Stimulated activated naive B cell treated with anti-CD40 and anti-IgM and Interleukin-4, amounts not matched to agents 10 μg/mL and 1 μg/mL and 100 μg/mL, for 72 hours (primary cell): ENCODE data around the gene RHOT2.

ENCODE experiments used
- ATAC-seq, 2 donors: fragments of 150-1000 bp; cut with Tn5 transposase; replicated peaks; 2 replicates each; pipeline ENCODE4 v1.10.0; 2021; ENCODE audit warnings: moderate library complexity in 1 of 2
- DNase-seq: peaks from one replicate; pipeline ENCODE4 v3.0.0; 2021
- H3K27ac Mint-ChIP-seq: one replicate; pipeline ENCODE4 v1.8.0; 2022; ENCODE audit warnings: mild to moderate bottlenecking, mixed read lengths
- H3K27me3 Mint-ChIP-seq, 2 donors: one replicate each; pipeline ENCODE4 v1.8.0; 2022; ENCODE audit warnings: mixed read lengths in 2 of 2
- H3K36me3 Mint-ChIP-seq, 2 donors: one replicate each; pipeline ENCODE4 v1.8.0; 2022; ENCODE audit warnings: mixed read lengths in 2 of 2, mild to moderate bottlenecking in 1 of 2
- H3K4me1 Mint-ChIP-seq, 2 donors: one replicate each; pipeline ENCODE4 v1.8.0; 2022; ENCODE audit warnings: mixed read lengths in 2 of 2, mild to moderate bottlenecking in 1 of 2
- H3K4me3 Mint-ChIP-seq, 2 donors: one replicate each; pipeline ENCODE4 v1.8.0; 2022; ENCODE audit warnings: mild to moderate bottlenecking in 2 of 2, mixed read lengths in 2 of 2, moderate library complexity in 1 of 2
- H3K9me3 Mint-ChIP-seq, 2 donors: one replicate each; pipeline ENCODE4 v1.8.0; 2022; ENCODE audit warnings: mixed read lengths in 2 of 2, mild to moderate bottlenecking in 1 of 2

RHOT2 gene

DNA sequence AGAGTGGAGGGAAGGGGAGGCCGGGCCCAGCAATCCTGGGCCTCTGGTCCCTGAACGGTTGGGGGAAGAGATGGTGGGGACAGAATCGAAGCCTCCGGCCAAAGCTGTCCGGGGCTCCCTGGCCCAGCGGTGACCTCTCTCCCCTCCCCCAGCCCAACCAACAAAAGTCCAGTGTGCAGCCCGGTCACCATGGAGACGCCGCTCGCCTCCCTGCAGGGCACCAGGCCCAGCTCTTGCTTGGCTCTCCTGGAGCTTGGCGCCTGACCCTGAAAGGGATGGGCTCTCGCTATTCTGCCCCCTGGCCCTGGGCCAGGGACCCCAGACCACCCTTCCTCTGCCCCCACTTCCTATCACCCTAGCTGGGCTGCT is 48.3 kb downstream of the RHOT2 start:
- peaks cover 15 to 35% of the 10 kb centered on the region in 2 donors for H3K4me1 Mint-ChIP-seq
- H3K27me3 Mint-ChIP-seq: peaks cover 14 to 30% of the 10 kb centered on the region in 2 donors
- no peaks in the 10 kb centered on the region for H3K9me3 Mint-ChIP-seq
- peak overlapping the region; percentile 66 for H3K27ac Mint-ChIP-seq
- DNase-seq (no peak), ATAC-seq (no peak)
- no peaks in the 10 kb centered on the region for H3K36me3 Mint-ChIP-seq
- H3K4me3 Mint-ChIP-seq: peak overlapping the region; percentile 59 to 72

DNA sequence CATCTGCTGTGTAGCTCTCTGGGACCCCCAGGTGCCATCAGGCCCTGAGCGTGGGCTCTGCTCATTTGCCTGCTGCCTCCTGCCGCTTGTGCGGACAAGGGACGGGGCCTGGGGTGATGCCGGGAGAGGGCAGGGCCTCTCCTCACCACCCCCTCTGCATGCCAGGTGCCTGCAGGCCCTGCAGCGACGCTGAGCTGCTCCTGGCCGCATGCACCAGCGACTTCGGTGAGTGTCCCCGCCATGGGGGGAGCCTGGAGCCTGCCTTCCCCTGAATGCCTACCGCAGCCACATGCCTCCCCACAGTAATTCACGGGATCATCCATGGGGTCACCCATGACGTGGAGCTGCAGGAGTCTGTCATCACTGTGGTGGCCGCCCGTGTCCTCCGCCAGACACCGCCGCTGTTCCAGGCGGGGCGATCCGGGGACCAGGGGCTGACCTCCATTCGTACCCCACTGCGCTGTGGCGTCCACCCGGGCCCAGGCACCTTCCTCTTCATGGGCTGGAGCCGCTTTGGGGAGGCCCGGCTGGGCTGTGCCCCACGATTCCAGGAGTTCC is 48.9 kb downstream of the RHOT2 start:
- ATAC-seq: no peak
- Mint-ChIP-seq H3K27me3 (peaks cover 14 to 24% of the 10 kb centered on the region in 2 donors), H3K4me1 (peaks cover 15 to 37% of the 10 kb centered on the region in 2 donors), H3K4me3 (no peak overlapping the region), H3K27ac (no peak overlapping the region), H3K9me3 (no peaks in the 10 kb centered on the region), H3K36me3 (no peaks in the 10 kb centered on the region)
- DNase-seq: no peak

DNA sequence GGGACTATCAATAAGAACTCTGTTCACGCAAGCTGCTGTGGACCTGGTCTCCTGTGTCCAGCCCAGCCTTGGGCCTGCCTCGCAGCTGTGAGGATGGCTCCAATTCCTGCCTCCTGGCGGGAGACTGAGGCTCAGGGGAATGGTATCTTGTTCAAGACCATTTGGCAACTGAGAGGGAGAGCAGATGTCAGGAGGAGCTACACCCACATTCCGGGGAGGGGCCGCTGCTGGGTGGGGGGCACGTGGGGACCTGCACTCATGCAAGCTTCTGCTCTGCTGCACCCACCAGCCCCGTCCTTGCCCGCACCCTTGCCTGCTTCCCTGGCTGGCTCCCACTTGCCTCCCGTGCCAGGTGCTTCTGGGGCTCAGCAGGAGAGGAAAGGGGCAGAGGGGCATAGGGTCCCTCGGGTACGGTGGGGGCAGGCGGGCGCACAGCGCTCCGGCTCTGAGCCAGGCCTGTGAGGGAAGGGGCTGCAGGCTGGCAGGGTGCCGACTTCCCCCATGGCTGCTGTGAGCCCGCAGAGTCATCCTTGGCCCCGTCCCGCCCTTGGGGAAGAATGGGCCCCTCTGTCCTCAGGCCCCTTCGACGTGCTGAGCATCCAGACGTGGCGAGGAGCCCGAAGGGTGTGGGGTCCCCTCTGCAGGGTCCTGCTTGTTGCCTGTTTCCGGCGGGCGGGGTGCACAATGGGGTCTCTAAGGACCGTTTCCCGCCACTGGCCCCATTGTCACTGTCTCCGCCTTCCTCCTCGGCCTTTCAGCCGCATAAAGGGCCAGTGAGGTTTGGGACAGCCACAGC is 49.7 kb downstream of the RHOT2 start:
- Mint-ChIP-seq H3K4me1 (peaks cover 15 to 45% of the 10 kb centered on the region in 2 donors), H3K27me3 (peaks cover 12 to 22% of the 10 kb centered on the region in 2 donors), H3K36me3 (peaks cover 0 to 1% of the 10 kb centered on the region in 2 donors), H3K4me3 (no peak overlapping the region), H3K27ac (no peak overlapping the region), H3K9me3 (no peaks in the 10 kb centered on the region)
- no peak for DNase-seq
- ATAC-seq: no peak

DNA sequence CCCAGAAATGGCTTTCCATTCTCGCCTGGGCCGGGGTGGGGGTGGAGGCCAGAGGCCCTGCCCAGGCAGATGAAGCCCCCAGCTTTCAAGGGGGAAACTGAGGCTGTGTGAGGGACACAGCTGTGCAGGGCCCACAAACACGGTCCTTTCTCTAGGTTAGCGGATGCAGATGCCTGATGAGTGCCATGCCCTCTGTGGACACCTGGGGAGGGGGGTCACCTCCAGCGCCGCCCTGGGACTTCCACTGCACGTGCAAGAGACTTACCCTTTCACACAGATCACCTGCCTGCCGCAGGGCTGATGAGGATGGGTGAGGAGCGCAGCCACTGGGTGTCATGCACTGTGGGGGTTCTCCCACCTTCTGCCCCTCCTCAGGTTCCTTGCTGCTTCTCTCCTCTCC is 50.5 kb downstream of the RHOT2 start:
- Mint-ChIP-seq H3K27ac (no peak overlapping the region), H3K27me3 (peaks cover 9 to 18% of the 10 kb centered on the region in 2 donors), H3K4me1 (peaks cover 20 to 50% of the 10 kb centered on the region in 2 donors), H3K36me3 (peaks cover 0 to 6% of the 10 kb centered on the region in 2 donors), H3K4me3 (no peak overlapping the region), H3K9me3 (no peaks in the 10 kb centered on the region)
- no peak for DNase-seq
- no peak for ATAC-seq

DNA sequence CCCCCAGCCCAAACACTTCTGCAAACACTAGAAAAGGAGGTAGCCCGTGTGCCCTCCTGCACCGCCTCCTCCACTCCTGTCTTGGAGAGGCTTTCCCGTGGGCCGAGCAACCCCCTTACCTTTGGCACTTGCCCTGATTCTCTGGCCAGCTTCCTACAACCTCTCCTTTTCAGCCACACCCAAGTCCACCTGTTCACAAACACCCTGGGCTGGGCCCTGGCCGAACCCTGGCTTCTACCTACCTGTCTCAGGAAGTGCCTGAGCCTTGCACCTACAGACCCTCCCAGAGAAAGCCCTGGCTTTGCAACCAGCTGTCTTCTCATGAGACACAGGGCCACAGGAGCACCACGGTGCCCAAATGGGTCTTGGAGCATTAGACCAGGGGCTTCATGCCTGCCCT is 51.0 kb downstream of the RHOT2 start:
- Mint-ChIP-seq H3K36me3 (peaks cover 0 to 6% of the 10 kb centered on the region in 2 donors), H3K27me3 (peaks cover 8 to 17% of the 10 kb centered on the region in 2 donors), H3K4me1 (peaks cover 23 to 56% of the 10 kb centered on the region in 2 donors), H3K9me3 (no peaks in the 10 kb centered on the region), H3K4me3 (peak overlapping the region; percentile 60 to 94), H3K27ac (no peak overlapping the region)
- ATAC-seq (no peak), DNase-seq (no peak)

DNA sequence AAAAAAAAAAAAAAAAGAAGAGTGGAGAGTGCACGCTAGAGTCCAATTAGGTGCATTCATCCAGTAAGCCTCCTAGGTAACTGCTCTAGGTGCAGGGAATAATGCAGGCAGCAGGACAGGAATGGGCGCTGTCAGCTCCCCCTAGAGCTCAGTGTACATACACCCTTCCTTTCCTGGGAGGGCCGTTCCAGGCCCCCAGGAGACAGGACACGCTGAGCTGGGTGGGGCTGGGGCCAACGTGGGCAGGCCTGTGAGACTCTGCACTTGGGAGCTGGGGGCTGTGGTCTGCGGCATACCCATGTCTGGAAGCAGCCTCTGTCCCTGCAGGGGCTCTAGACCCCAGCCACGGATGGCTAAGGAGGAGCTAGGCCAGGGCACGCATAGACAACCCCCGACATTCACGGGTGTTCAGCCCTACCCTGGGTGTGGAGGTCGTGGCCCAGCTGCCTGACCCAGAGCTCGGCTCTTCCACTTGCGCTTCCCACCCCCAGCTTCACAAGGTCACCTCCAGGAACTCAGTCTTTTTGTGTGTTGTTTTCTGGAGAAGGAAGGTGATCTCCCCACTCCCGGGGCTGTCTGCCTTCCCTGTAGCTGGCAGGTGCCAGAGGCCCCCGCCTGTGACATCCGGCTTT is 52.0 kb downstream of the RHOT2 start:
- peaks cover 5 to 9% of the 10 kb centered on the region in 2 donors for H3K27me3 Mint-ChIP-seq
- ATAC-seq: peak in 1 of 2 donors; percentile 0

DNA sequence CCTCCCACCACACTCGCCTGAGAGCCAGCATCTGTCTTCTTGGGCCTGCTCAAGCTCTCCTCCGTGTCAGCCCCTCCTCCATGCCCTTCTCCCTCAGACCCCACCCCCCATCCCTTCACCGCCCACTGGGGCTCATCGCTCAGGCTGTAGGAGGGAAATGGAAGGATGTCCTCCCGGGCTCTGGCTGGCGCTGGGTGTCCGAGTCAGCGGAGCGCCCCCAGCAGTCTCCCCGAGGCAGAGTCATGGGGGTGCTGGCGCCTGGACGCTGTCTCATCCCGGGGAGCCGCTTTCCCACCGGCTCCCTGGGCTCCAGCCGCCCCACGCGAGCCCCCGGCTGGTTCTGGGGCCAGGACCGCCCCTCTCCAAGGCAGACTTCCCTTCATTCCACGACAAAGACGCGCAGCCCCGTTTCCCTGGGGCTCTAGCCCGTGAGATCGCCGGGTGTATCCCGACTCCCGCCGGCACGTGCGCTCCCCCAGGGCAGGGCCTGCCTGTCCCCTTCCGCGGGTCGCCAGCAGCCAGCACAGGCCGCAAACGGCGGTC is 52.6 kb downstream of the RHOT2 start:
- Mint-ChIP-seq H3K27me3 (peaks cover 5 to 9% of the 10 kb centered on the region in 2 donors), H3K9me3 (no peaks in the 10 kb centered on the region), H3K4me1 (peaks cover 23 to 52% of the 10 kb centered on the region in 2 donors), H3K36me3 (peaks cover 0 to 6% of the 10 kb centered on the region in 2 donors), H3K27ac (peak overlapping the region; percentile 92), H3K4me3 (peak overlapping the region; percentile 87 to 94)
- peak; percentile 50 to 55 for ATAC-seq
- DNase-seq: peak; percentile 50

More for the DNA sequence above, 52.0 kb downstream of the RHOT2 start:
- peaks cover 0 to 6% of the 10 kb centered on the region in 2 donors for H3K36me3 Mint-ChIP-seq
- peaks cover 23 to 50% of the 10 kb centered on the region in 2 donors for H3K4me1 Mint-ChIP-seq
- H3K27ac Mint-ChIP-seq: peak overlapping the region; percentile 92
- DNase-seq: no peak
- peak overlapping the region; percentile 87 to 94 for H3K4me3 Mint-ChIP-seq
- no peaks in the 10 kb centered on the region for H3K9me3 Mint-ChIP-seq

DNA sequence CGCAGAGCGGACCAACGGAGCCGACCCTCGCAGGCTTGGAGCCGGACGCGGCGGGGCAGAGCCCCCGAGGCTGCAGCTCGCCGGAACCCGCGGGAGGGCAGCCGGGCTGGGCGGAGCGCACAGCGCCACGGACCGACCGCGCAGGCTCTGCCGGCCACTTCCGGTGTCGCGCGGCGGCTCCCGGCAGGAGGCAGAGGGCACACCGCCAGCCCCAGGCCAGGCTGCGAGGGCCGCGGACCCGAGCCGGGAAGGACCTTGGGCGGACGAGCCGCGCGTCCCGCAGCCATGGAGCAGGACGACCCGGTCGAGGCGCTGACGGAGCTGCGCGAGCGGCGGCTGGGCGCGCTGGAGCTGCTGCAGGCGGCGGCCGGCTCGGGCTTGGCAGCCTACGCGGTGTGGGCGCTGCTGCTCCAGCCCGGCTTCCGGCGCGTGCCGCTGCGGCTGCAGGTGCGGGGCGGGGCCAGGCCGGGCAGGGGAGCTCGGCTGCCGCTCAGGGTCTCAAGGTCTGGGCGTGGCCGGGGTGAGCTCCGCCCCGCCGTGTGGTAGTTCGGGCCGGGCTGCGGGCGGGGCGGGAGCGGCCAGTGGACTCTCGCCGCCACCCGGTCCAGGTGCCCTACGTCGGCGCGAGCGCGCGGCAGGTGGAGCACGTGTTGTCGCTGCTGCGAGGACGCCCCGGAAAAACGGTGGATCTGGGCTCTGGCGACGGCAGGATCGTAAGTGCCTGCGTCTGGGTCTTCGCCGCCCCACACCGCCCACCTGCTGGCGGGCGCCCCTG is 53.2 kb downstream of the RHOT2 start, which contains the start of gene ANTKMT:
Gene ANTKMT (plus strand): TSS at position 157 of the 775 bp plus-strand sequence. CDS start 129 bp downstream, at position 286.
- peak; percentile 82 to 86 for ATAC-seq
- peaks cover 0 to 6% of the 10 kb centered on the region in 2 donors for H3K36me3 Mint-ChIP-seq
- peaks cover 4 to 6% of the 10 kb centered on the region in 2 donors for H3K27me3 Mint-ChIP-seq
- H3K4me1 Mint-ChIP-seq: peaks cover 23 to 56% of the 10 kb centered on the region in 2 donors
- H3K27ac Mint-ChIP-seq: peak within 1 kb of the TSS; percentile 92
- H3K4me3 Mint-ChIP-seq: peak within 1 kb of the TSS; percentile 87 to 94
- no peaks in the 10 kb centered on the region for H3K9me3 Mint-ChIP-seq
- peak; percentile 86 for DNase-seq

DNA sequence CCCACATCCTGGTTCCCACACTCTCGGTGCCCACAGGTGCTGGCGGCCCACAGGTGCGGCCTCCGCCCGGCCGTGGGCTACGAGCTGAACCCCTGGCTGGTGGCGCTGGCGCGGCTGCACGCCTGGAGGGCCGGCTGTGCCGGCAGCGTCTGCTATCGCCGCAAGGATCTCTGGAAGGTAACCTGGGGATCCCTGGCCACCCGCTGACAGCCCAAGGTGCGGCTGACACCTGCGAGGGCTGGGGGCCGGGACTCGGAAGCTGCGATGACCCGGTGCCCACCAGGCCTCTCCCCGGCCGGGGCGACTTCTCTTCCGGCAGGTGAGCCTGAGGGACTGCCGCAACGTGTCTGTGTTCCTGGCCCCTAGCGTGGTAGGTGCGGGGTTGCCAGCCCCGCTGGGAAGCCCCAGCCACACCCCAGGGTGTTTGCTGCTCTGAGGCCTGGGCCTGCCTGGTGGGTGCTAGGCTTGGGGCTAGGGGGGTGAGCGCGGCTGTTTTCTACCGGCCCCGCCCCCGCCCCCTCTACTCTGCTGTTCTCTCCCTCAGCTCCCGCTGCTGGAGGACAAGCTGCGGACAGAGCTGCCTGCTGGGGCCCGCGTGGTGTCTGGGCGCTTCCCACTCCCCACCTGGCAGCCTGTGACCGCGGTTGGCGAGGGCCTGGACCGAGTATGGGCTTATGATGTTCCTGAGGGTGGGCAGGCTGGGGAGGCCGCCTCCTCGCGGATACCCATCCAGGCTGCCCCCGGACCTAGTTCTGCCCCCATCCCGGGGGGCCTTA is 54.0 kb downstream of the RHOT2 start:
- ATAC-seq (no peak), DNase-seq (no peak)
- H3K9me3 Mint-ChIP-seq: no peaks in the 10 kb centered on the region
- H3K36me3 Mint-ChIP-seq: peaks cover 0 to 6% of the 10 kb centered on the region in 2 donors
- no peaks in the 10 kb centered on the region for H3K27me3 Mint-ChIP-seq
- peaks cover 20 to 56% of the 10 kb centered on the region in 2 donors for H3K4me1 Mint-ChIP-seq
- peak overlapping the region; percentile 47 for H3K27ac Mint-ChIP-seq
- H3K4me3 Mint-ChIP-seq: peak overlapping the region; percentile 50 to 94

DNA sequence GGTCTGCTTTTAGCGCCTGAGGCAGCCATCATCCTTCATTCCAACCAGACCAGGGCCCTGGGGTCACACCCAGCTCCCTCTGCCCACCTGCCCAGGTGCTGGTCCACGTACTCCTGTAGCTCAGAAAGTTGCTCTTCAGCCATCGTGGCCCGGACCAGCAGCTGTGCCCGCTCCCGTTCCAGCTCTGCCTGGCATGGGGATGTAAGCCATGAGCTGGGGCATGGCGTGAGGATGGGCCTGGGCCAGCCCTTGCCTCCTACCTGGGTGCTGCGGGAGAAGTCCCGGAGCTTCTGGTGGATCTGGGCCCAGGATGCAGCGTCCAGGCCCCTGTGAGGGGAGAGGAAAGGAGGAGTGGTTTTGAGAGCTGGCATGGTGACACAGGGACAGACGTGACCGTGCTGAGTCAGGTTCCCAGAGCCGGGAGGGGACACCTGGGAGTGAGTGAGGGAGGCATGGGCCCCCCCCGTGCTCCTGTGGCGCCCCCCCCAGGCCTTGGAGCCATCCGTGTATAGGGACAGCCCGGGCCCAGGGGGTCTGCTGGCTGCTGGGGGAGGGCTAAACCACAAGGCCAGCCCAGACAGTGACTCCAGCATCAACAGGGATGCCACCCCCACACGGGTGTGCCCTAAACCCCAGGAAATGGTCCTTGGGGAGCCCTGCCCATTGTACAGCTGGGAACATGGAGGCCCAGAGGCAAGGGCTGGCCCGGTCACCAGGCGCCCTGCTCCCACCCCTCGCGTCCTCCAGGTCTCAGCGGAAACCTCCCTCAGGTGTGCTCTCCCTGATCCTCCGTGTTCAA is 55.1 kb downstream of the RHOT2 start:
- no peaks in the 10 kb centered on the region for H3K27me3 Mint-ChIP-seq
- ATAC-seq (no peak), DNase-seq (no peak)
- peak overlapping the region in 1 of 2 donors; percentile 56 for H3K4me3 Mint-ChIP-seq
- no peaks in the 10 kb centered on the region for H3K9me3 Mint-ChIP-seq
- H3K36me3 Mint-ChIP-seq: peaks cover 0 to 6% of the 10 kb centered on the region in 2 donors
- H3K4me1 Mint-ChIP-seq: peaks cover 20 to 56% of the 10 kb centered on the region in 2 donors
- H3K27ac Mint-ChIP-seq: peak overlapping the region; percentile 7

DNA sequence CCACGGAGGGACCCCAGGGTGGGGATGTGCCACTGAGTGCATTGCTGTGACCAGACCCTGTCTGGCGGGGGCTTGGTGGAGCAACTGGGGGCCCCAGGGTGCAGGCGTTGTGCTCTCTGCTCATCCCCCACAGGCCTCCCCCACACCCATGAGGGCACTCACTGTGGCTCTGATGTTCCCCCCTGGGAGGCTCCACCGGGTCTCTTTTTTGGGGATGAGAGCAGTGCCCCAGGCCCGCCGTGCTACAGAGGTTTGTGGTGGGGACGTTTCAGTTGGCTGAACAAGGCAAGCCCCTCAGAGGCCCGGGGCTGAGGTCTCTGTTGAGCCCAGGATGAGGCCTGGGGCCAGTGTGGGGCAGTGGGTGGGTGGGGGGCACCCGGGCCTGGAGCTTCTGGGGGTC is 55.8 kb downstream of the RHOT2 start:
- DNase-seq (no peak), ATAC-seq (no peak)
- Mint-ChIP-seq H3K36me3 (peaks cover 0 to 6% of the 10 kb centered on the region in 2 donors), H3K9me3 (no peaks in the 10 kb centered on the region), H3K27me3 (no peaks in the 10 kb centered on the region), H3K4me3 (no peak overlapping the region), H3K27ac (peak overlapping the region; percentile 62), H3K4me1 (peaks cover 20 to 55% of the 10 kb centered on the region in 2 donors)
